ENCODE results near the gene TPO.

TPO gene

DNA sequence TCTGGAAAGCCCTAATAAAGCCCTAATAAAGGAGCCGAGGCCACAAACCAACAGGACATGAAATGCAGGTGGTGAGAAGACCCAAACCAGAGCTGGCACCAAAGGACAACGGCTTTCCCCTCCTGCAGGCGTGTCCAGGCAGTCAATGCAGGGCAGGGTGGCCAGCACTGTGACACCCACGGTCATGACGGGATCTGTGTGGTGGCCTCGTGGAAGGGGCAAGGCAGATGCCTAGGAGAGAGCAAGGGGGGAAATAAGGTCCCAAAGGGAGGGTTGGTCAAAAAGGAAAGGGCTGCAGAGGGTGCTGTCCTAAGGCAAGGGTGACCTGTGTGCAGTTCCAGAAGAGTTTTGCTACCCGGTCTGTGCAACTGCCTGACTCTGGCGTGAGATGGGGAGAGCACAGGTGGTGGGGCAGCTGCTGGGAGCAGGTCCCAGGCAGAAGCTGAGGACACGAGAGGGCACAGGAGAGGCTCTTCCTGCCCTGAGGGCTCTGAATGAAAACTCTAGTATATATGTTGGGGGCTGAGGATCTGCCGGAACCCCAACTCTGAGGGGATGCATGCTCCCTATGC lies 156.7 kb downstream of the TPO start:
- DNase-seq: no peak
- Histone ChIP-seq H3K27me3 (replicated peaks; ENCODE audit: insufficient read depth, low read length) (no peaks in the 10 kb centered on the region), H3K4me2 (ENCODE audit: low read depth, low read length) (no peak overlapping the region), H2AFZ (ENCODE audit: low read length) (no peak overlapping the region), H3K79me2 (ENCODE audit: low read length) (no peaks in the 10 kb centered on the region), H3K9me3 (replicated peaks; ENCODE audit: insufficient read depth, low read length) (no peaks in the 10 kb centered on the region), H3K27ac (ENCODE audit: low read length) (no peak overlapping the region), H3K4me3 (ENCODE audit: low read length) (no peak overlapping the region), H3K9ac (ENCODE audit: low read length) (no peak overlapping the region), H3K36me3 (replicated peaks; ENCODE audit: insufficient read depth, low read length) (no peaks in the 10 kb centered on the region), H3K4me1 (ENCODE audit: low read length) (no peaks in the 10 kb centered on the region), H3K9me2 (replicated peaks; ENCODE audit: insufficient read depth, low read length) (no peaks in the 10 kb centered on the region), H3F3A (ENCODE audit: insufficient read depth, low read length) (no peaks in the 10 kb centered on the region), H4K20me1 (ENCODE audit: insufficient read depth, low read length) (no peaks in the 10 kb centered on the region)
- TF ChIP-seq, protein P1, sequence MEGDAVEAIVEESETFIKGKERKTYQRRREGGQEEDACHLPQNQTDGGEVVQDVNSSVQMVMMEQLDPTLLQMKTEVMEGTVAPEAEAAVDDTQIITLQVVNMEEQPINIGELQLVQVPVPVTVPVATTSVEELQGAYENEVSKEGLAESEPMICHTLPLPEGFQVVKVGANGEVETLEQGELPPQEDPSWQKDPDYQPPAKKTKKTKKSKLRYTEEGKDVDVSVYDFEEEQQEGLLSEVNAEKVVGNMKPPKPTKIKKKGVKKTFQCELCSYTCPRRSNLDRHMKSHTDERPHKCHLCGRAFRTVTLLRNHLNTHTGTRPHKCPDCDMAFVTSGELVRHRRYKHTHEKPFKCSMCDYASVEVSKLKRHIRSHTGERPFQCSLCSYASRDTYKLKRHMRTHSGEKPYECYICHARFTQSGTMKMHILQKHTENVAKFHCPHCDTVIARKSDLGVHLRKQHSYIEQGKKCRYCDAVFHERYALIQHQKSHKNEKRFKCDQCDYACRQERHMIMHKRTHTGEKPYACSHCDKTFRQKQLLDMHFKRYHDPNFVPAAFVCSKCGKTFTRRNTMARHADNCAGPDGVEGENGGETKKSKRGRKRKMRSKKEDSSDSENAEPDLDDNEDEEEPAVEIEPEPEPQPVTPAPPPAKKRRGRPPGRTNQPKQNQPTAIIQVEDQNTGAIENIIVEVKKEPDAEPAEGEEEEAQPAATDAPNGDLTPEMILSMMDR (IDR thresholded peaks at IDR 0.05; ENCODE audit: low read length): no peak
- TF ChIP-seq EZH2 (optimal IDR thresholded peaks at IDR 0.05; ENCODE audit: low read depth, low read length): no peak
- TF ChIP-seq EZH2phosphoT487 (IDR thresholded peaks at IDR 0.05; ENCODE audit: low read length): no peak

DNA sequence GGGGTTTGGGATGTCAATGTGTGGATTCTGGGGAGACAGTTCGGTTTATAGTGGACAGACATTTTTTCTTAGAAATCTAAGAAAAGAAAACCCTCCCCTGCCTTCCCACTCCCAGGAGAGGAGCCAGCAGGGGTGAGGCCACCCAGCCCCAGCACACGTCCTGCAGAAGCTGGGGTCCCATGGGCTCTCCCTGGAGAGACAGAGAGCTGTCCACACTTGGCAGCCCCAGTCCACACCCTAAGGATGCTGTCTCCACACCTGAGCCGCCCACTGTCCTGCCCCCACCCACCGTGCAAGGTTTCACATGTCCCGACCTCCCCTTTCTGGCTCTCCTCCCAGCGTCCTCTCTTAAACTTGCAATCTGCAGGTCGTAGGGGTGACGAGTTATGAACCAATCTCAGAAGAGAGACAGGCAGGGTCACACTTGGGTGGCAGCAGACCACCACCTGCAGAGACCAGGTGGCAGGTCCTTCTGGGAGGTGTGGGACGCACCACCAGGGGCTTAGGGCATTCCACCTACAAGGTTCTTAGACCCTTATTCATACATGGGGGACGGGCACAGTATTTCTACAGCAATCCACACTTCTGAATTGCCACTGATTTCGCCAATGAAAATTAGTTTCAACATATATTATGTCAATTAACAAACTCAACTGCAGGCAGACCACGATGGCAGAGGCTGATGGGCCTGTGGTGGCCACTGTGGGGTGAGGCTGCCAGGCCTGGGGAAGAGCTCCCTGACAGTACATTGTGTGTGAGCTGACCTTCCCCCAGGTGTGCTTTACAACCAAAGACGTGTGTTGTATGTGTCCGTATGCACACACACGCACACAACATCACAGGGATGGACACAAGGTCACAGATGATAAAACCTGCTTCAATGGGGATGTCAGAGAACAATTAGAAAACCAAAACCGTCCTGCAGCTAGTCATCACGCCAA lies 158.5 kb downstream of the TPO start:
- no peak overlapping the region for H3K4me2 ChIP-seq (ENCODE audit: low read depth, low read length)
- no peak overlapping the region for H3K27ac ChIP-seq (ENCODE audit: low read length)
- H3K36me3 ChIP-seq (replicated peaks; ENCODE audit: insufficient read depth, low read length): no peaks in the 10 kb centered on the region
- no peak for DNase-seq
- H4K20me1 ChIP-seq (ENCODE audit: insufficient read depth, low read length): no peaks in the 10 kb centered on the region
- H3K9me3 ChIP-seq (replicated peaks; ENCODE audit: insufficient read depth, low read length): no peaks in the 10 kb centered on the region
- H3K4me3 ChIP-seq (ENCODE audit: low read length): no peak overlapping the region
- H3K27me3 ChIP-seq (replicated peaks; ENCODE audit: insufficient read depth, low read length): no peaks in the 10 kb centered on the region
- no peaks in the 10 kb centered on the region for H3K79me2 ChIP-seq (ENCODE audit: low read length)
- no peak overlapping the region for H3K9ac ChIP-seq (ENCODE audit: low read length)
- no peaks in the 10 kb centered on the region for H3K4me1 ChIP-seq (ENCODE audit: low read length)
- TF ChIP-seq, protein P1 (IDR thresholded peaks at IDR 0.05; ENCODE audit: low read length): no peak
- TF ChIP-seq EZH2phosphoT487 (IDR thresholded peaks at IDR 0.05; ENCODE audit: low read length): no peak
- H2AFZ ChIP-seq (ENCODE audit: low read length): no peak overlapping the region
- no peaks in the 10 kb centered on the region for H3F3A ChIP-seq (ENCODE audit: insufficient read depth, low read length)
- no peaks in the 10 kb centered on the region for H3K9me2 ChIP-seq (replicated peaks; ENCODE audit: insufficient read depth, low read length)

DNA sequence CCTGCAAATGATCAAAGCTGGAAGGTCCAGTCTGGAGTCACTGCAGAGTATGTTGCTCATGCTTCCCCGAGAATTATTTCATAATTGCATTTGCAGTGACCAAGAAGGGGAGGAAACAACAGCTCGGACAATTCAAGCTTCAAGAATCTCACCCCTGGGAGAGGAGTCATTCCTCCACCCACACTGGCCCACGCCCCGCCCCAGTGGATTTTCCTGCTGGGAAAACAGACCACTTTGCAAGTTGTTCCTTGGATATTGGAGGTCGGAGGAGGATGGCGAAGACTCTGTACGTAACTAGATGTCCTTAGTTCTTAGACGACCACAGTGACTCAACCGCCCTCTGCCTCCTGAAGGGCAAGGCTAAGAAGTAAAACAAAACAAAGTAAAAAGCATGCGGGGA lies 159.4 kb downstream of the TPO start:
- Histone ChIP-seq H4K20me1 (ENCODE audit: insufficient read depth, low read length) (no peaks in the 10 kb centered on the region), H3K9ac (ENCODE audit: low read length) (no peak overlapping the region), H3K27me3 (replicated peaks; ENCODE audit: insufficient read depth, low read length) (no peaks in the 10 kb centered on the region), H3K9me3 (replicated peaks; ENCODE audit: insufficient read depth, low read length) (no peaks in the 10 kb centered on the region), H3K4me1 (ENCODE audit: low read length) (no peaks in the 10 kb centered on the region), H3K4me2 (ENCODE audit: low read depth, low read length) (no peak overlapping the region), H3K36me3 (replicated peaks; ENCODE audit: insufficient read depth, low read length) (no peaks in the 10 kb centered on the region), H3K27ac (ENCODE audit: low read length) (no peak overlapping the region), H3K9me2 (replicated peaks; ENCODE audit: insufficient read depth, low read length) (no peaks in the 10 kb centered on the region), H3F3A (ENCODE audit: insufficient read depth, low read length) (no peaks in the 10 kb centered on the region), H3K79me2 (ENCODE audit: low read length) (no peaks in the 10 kb centered on the region), H3K4me3 (ENCODE audit: low read length) (no peak overlapping the region), H2AFZ (ENCODE audit: low read length) (no peak overlapping the region)
- no peak for DNase-seq
- no peak for TF ChIP-seq EZH2phosphoT487 (IDR thresholded peaks at IDR 0.05; ENCODE audit: low read length)
- TF ChIP-seq, protein P1 (IDR thresholded peaks at IDR 0.05; ENCODE audit: low read length): no peak
- TF ChIP-seq EZH2 (optimal IDR thresholded peaks at IDR 0.05; ENCODE audit: low read depth, low read length): no peak

All from MM.1S (cell line).